Measurements from ENCODE around the gene SNAPC5. TPM values are rescaled to one million over a fixed set of nuclear protein-coding genes. Genes with fewer than 3 reads are reported as not detected.

Gene SNAPC5
- total RNA-seq, 1 experiment from 2014 or later: 36.4 TPM

- no peak for TF ChIP-seq TCF7L2 (IDR thresholded peaks at IDR 0.05; ENCODE audit: low read depth, low read length)
- TF ChIP-seq, protein P1, sequence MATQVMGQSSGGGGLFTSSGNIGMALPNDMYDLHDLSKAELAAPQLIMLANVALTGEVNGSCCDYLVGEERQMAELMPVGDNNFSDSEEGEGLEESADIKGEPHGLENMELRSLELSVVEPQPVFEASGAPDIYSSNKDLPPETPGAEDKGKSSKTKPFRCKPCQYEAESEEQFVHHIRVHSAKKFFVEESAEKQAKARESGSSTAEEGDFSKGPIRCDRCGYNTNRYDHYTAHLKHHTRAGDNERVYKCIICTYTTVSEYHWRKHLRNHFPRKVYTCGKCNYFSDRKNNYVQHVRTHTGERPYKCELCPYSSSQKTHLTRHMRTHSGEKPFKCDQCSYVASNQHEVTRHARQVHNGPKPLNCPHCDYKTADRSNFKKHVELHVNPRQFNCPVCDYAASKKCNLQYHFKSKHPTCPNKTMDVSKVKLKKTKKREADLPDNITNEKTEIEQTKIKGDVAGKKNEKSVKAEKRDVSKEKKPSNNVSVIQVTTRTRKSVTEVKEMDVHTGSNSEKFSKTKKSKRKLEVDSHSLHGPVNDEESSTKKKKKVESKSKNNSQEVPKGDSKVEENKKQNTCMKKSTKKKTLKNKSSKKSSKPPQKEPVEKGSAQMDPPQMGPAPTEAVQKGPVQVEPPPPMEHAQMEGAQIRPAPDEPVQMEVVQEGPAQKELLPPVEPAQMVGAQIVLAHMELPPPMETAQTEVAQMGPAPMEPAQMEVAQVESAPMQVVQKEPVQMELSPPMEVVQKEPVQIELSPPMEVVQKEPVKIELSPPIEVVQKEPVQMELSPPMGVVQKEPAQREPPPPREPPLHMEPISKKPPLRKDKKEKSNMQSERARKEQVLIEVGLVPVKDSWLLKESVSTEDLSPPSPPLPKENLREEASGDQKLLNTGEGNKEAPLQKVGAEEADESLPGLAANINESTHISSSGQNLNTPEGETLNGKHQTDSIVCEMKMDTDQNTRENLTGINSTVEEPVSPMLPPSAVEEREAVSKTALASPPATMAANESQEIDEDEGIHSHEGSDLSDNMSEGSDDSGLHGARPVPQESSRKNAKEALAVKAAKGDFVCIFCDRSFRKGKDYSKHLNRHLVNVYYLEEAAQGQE (IDR thresholded peaks at IDR 0.05; ENCODE audit: insufficient read depth in 1 of 2, low read depth in 2 of 2, low read length in 1 of 2): no peak
- TF ChIP-seq POLR2AphosphoS5 (IDR thresholded peaks at IDR 0.05; ENCODE audit: low read depth, low read length): no peak
- TF ChIP-seq, protein P2, sequence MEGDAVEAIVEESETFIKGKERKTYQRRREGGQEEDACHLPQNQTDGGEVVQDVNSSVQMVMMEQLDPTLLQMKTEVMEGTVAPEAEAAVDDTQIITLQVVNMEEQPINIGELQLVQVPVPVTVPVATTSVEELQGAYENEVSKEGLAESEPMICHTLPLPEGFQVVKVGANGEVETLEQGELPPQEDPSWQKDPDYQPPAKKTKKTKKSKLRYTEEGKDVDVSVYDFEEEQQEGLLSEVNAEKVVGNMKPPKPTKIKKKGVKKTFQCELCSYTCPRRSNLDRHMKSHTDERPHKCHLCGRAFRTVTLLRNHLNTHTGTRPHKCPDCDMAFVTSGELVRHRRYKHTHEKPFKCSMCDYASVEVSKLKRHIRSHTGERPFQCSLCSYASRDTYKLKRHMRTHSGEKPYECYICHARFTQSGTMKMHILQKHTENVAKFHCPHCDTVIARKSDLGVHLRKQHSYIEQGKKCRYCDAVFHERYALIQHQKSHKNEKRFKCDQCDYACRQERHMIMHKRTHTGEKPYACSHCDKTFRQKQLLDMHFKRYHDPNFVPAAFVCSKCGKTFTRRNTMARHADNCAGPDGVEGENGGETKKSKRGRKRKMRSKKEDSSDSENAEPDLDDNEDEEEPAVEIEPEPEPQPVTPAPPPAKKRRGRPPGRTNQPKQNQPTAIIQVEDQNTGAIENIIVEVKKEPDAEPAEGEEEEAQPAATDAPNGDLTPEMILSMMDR (IDR thresholded peaks at IDR 0.05): no peak
- TF ChIP-seq SIN3A (IDR thresholded peaks at IDR 0.05; ENCODE audit: borderline replicate concordance, insufficient read depth, low read depth, low read length): no peak
- ATAC-seq (no peak), DNase-seq (ENCODE audit: low read depth, low spot score) (no peak)
- H3K9me3 ChIP-seq (ENCODE audit: control insufficient read depth, insufficient read depth, low read depth, low read length): no peaks in the 10 kb centered on the region
- ChIA-PET POLR2A (no interaction called here), CTCF (no interaction called here)
- H3K27ac ChIP-seq (ENCODE audit: low read length): no peak overlapping the region
- H3K27me3 ChIP-seq (ENCODE audit: control insufficient read depth, insufficient read depth, low read length): no peaks in the 10 kb centered on the region
- in situ Hi-C loops (cut with HindIII; ENCODE audit: low pct_unique_long_range_greater_than_20kb, low sequenced_read_pairs): no loop called here
- peaks cover 19% of the 10 kb centered on the region for H3K36me3 ChIP-seq (ENCODE audit: control insufficient read depth, insufficient read depth, low read length)
- BruUV-seq (replicated peaks): no TSS peak
- no peaks in the 10 kb centered on the region for H3K4me1 ChIP-seq (ENCODE audit: control insufficient read depth, insufficient read depth, low read length)
- no peak overlapping the region for H3K4me3 ChIP-seq (ENCODE audit: low read depth in 2 of 2, low read length in 2 of 2)
- intact Hi-C loops (cut with micrococcal nuclease; ENCODE audit: unreplicated experiment): no loop called here
Observed at GRCh38 chr15:66489179-66489791, 8.3 kb downstream of the SNAPC5 start.

- in situ Hi-C loops (cut with HindIII; ENCODE audit: low pct_unique_long_range_greater_than_20kb, low sequenced_read_pairs) (no loop called here), intact Hi-C loops (cut with micrococcal nuclease; ENCODE audit: unreplicated experiment) (no loop called here)
- TF ChIP-seq SIN3A (IDR thresholded peaks at IDR 0.05; ENCODE audit: borderline replicate concordance, insufficient read depth, low read depth, low read length) (no peak), POLR2AphosphoS5 (IDR thresholded peaks at IDR 0.05; ENCODE audit: low read depth, low read length) (no peak), TCF7L2 (IDR thresholded peaks at IDR 0.05; ENCODE audit: low read depth, low read length) (no peak)
- TF ChIP-seq, protein P1 (IDR thresholded peaks at IDR 0.05; ENCODE audit: insufficient read depth in 1 of 2, low read depth in 2 of 2, low read length in 1 of 2): no peak
- TF ChIP-seq, protein P2 (IDR thresholded peaks at IDR 0.05): no peak
- CTCF ChIA-PET: no interaction called here
- Histone ChIP-seq H3K27ac (ENCODE audit: low read length) (no peak overlapping the region), H3K36me3 (ENCODE audit: control insufficient read depth, insufficient read depth, low read length) (peaks cover 14% of the 10 kb centered on the region), H3K4me1 (ENCODE audit: control insufficient read depth, insufficient read depth, low read length) (no peaks in the 10 kb centered on the region), H3K9me3 (ENCODE audit: control insufficient read depth, insufficient read depth, low read depth, low read length) (no peaks in the 10 kb centered on the region), H3K4me3 (ENCODE audit: low read depth in 2 of 2, low read length in 2 of 2) (no peak overlapping the region), H3K27me3 (ENCODE audit: control insufficient read depth, insufficient read depth, low read length) (no peaks in the 10 kb centered on the region)
- POLR2A ChIA-PET: no interaction called here
- ATAC-seq (no peak), DNase-seq (ENCODE audit: low read depth, low spot score) (no peak)
- BruUV-seq (replicated peaks): no TSS peak
Observed at GRCh38 chr15:66488525-66488924, 9.0 kb downstream of the SNAPC5 start.
